Measurements from ENCODE around the gene TNKS1BP1.

GRCh38 chr11:57318178-57318577 lies 6.6 kb downstream of the TNKS1BP1 start:
- TF ChIP-seq CTCF (IDR thresholded peaks at IDR 0.05; ENCODE audit: poor library complexity) (no peak), EZH2 (IDR thresholded peaks at IDR 0.05; ENCODE audit: borderline replicate concordance) (no peak)
